GM19023 (cell line): ENCODE data around the gene ZSCAN26.
"Not testable (repeated sequence)": the region's sequence is repeated elsewhere in the genome, so short reads cannot be mapped to it uniquely, and the experiment has no call there.

Experiments used
- ATAC-seq: cut with Tn5 transposase; IDR thresholded peaks from one replicate; pipeline ENCODE4 v1.9.1; 2021; ENCODE audit warnings: mild to moderate bottlenecking, moderate library complexity; ENCODE audit not compliant: unreplicated experiment

The ZSCAN26 gene

GRCh38 chr6:28254121-28254519 lies 12.8 kb upstream of the ZSCAN26 start:
- ATAC-seq: no peak

GRCh38 chr6:28257042-28257441 lies 9.9 kb upstream of the ZSCAN26 start:
- ATAC-seq: no peak

GRCh38 chr6:28258877-28259777 lies 7.8 kb upstream of the ZSCAN26 start, which contains the start of gene NKAPL:
NKAPL (plus strand) TSS chr6:28259297; CDS start chr6:28259372, 75 bp downstream.
- no peak for ATAC-seq

- ATAC-seq: no peak
Measured at GRCh38 chr6:28263922-28264321, 3.0 kb upstream of the ZSCAN26 start.

- no peak for ATAC-seq
Measured at GRCh38 chr6:28264834-28265401, 2.0 kb upstream of the ZSCAN26 start.

GRCh38 chr6:28266563-28266961 lies 381 bp upstream of the ZSCAN26 start:
- ATAC-seq: no peak

- no peak for ATAC-seq
Measured at GRCh38 chr6:28267695-28268059, 734 bp downstream of the ZSCAN26 start.

GRCh38 chr6:28269492-28269891 lies 2.5 kb downstream of the ZSCAN26 start:
- ATAC-seq: no peak

GRCh38 chr6:28274888-28275287 lies 7.9 kb downstream of the ZSCAN26 start:
- ATAC-seq: no peak

GRCh38 chr6:28277746-28278145 lies 10.8 kb downstream of the ZSCAN26 start:
- no peak for ATAC-seq

GRCh38 chr6:28280595-28281287 lies 13.8 kb downstream of the ZSCAN26 start:
- ATAC-seq: no peak

GRCh38 chr6:28281288-28282064 lies 14.5 kb downstream of the ZSCAN26 start, which contains the start of gene PGBD1:
PGBD1 (plus strand) TSS chr6:28281572; CDS start chr6:28283814, 2,242 bp downstream.
- ATAC-seq: peak; percentile 83

- ATAC-seq: no peak
Measured at GRCh38 chr6:28282926-28283325, 16.0 kb downstream of the ZSCAN26 start.

GRCh38 chr6:28291573-28291972 lies 24.6 kb downstream of the ZSCAN26 start:
- no peak for ATAC-seq

- no peak for ATAC-seq
Measured at GRCh38 chr6:28295326-28295725, 28.4 kb downstream of the ZSCAN26 start.

GRCh38 chr6:28296520-28297060 lies 29.6 kb downstream of the ZSCAN26 start:
- ATAC-seq: no peak

GRCh38 chr6:28303570-28303969 lies 36.6 kb downstream of the ZSCAN26 start:
- peak; percentile 60 for ATAC-seq

GRCh38 chr6:28306363-28306762 lies 39.4 kb downstream of the ZSCAN26 start:
- not testable (repeated sequence) for ATAC-seq

GRCh38 chr6:28311139-28311823 lies 44.3 kb downstream of the ZSCAN26 start:
- ATAC-seq: no peak

- no peak for ATAC-seq
Measured at GRCh38 chr6:28312939-28313338, 46.0 kb downstream of the ZSCAN26 start.
